Measurements from ENCODE around the gene ATXN2L. TPM values are rescaled to one million over a fixed set of nuclear protein-coding genes. Genes with fewer than 3 reads are reported as not detected.
"Not testable (repeated sequence)": the region's sequence is repeated elsewhere in the genome, so short reads cannot be mapped to it uniquely, and the experiment has no call there.

The ATXN2L gene
- total RNA-seq, 1 donor from 2014 or later = 162 TPM

GRCh38 chr16:28872952-28873351 is 50.2 kb downstream of the ATXN2L start:
- no peak for DNase-seq (ENCODE audit: low spot score)

GRCh38 chr16:28873543-28874201 is 50.9 kb downstream of the ATXN2L start:
- no peak for DNase-seq (ENCODE audit: low spot score)

GRCh38 chr16:28874406-28874805 is 51.6 kb downstream of the ATXN2L start:
- DNase-seq (ENCODE audit: low spot score) = no peak

- DNase-seq (ENCODE audit: low spot score) = no peak
Measured at GRCh38 chr16:28875134-28876018, 52.6 kb downstream of the ATXN2L start.

GRCh38 chr16:28876019-28876659 is 53.3 kb downstream of the ATXN2L start:
- DNase-seq (ENCODE audit: low spot score) = no peak

- no peak for DNase-seq (ENCODE audit: low spot score)
Measured at GRCh38 chr16:28876973-28877654, 54.3 kb downstream of the ATXN2L start.

GRCh38 chr16:28877655-28878000 is 54.8 kb downstream of the ATXN2L start:
- no peak for DNase-seq (ENCODE audit: low spot score)

- DNase-seq (ENCODE audit: low spot score) = no peak
Measured at GRCh38 chr16:28878083-28878926, 55.5 kb downstream of the ATXN2L start, which contains the start of gene ATP2A1. TSS of gene ATP2A1 (plus strand) at chr16:28878488. CDS start at chr16:28878672, 184 bp downstream.

GRCh38 chr16:28879261-28879840 is 56.6 kb downstream of the ATXN2L start:
- DNase-seq (ENCODE audit: low spot score) = no peak

- DNase-seq (ENCODE audit: low spot score) = peak; percentile 90
Measured at GRCh38 chr16:28879841-28880588, 57.2 kb downstream of the ATXN2L start.

- no peak for DNase-seq (ENCODE audit: low spot score)
Measured at GRCh38 chr16:28880589-28880915, 57.8 kb downstream of the ATXN2L start.

GRCh38 chr16:28880955-28881354 is 58.2 kb downstream of the ATXN2L start:
- DNase-seq (ENCODE audit: low spot score) = no peak

GRCh38 chr16:28881565-28881964 is 58.8 kb downstream of the ATXN2L start:
- DNase-seq (ENCODE audit: low spot score) = not testable (repeated sequence)

- no peak for DNase-seq (ENCODE audit: low spot score)
Measured at GRCh38 chr16:28882551-28883160, 59.9 kb downstream of the ATXN2L start.

GRCh38 chr16:28883221-28883996 is 60.6 kb downstream of the ATXN2L start:
- no peak for DNase-seq (ENCODE audit: low spot score)

- DNase-seq (ENCODE audit: low spot score) = no peak
Measured at GRCh38 chr16:28884045-28884444, 61.2 kb downstream of the ATXN2L start.
